Measurements from ENCODE around the gene MT1X.
A peak's percentile ranks its signal among the peaks of the same experiment; 100 is the strongest.
"Not testable (repeated sequence)": the region's sequence is repeated elsewhere in the genome, so short reads cannot be mapped to it uniquely, and the experiment has no call there.

The MT1X gene

GRCh38 chr16:56715126-56715525 lies 32.9 kb downstream of the MT1X start:
- DNase-seq, result no peak

GRCh38 chr16:56716761-56717160 lies 34.5 kb downstream of the MT1X start:
- DNase-seq, result no peak

- DNase-seq, result not testable (repeated sequence)
Measured at GRCh38 chr16:56717532-56717931, 35.3 kb downstream of the MT1X start.

- DNase-seq, result no peak
Measured at GRCh38 chr16:56722200-56722842, 40.1 kb downstream of the MT1X start.

- no peak for DNase-seq
Measured at GRCh38 chr16:56724191-56724590, 41.9 kb downstream of the MT1X start.

GRCh38 chr16:56726283-56726682 lies 44.0 kb downstream of the MT1X start:
- no peak for DNase-seq

GRCh38 chr16:56726926-56727325 lies 44.7 kb downstream of the MT1X start:
- no peak for DNase-seq

- DNase-seq, result no peak
Measured at GRCh38 chr16:56728027-56728426, 45.8 kb downstream of the MT1X start.

- DNase-seq, result no peak
Measured at GRCh38 chr16:56728980-56729734, 46.9 kb downstream of the MT1X start.

GRCh38 chr16:56729735-56730662 lies 47.7 kb downstream of the MT1X start, which contains the start of gene NUP93:
Gene NUP93, plus strand, starts transcription at chr16:56730129. Its CDS starts 18,119 bp downstream, at chr16:56748248.
- peak; percentile 91 for DNase-seq

- no peak for DNase-seq
Measured at GRCh38 chr16:56732366-56732765, 50.1 kb downstream of the MT1X start.

GRCh38 chr16:56732832-56733231 lies 50.6 kb downstream of the MT1X start:
- peak; percentile 39 for DNase-seq

All from activated naive CD4-positive, alpha-beta T cell treated with Interleukin-2 at 50 U/mL for 16 hours (primary cell).